Testis (tissue), 3 donors: ENCODE results near the gene CARHSP1. TPM values are rescaled to one million over a fixed set of nuclear protein-coding genes. Genes with fewer than 3 reads are reported as not detected.

ENCODE experiments used
- DNase-seq: peaks from one replicate; pipeline ENCODE4 v3.0.0-alpha.2; 2019
- H3K27ac ChIP-seq, 2 donors: fragments of 200-600 bp; sonication (generic); one replicate each; pipeline ENCODE4 v1.5.1; 2019
- H3K27me3 ChIP-seq: fragments of 200-600 bp; sonication (generic); one replicate; pipeline ENCODE4 v1.5.1; 2019
- H3K36me3 ChIP-seq: fragments of 200-600 bp; sonication (generic); one replicate; pipeline ENCODE4 v1.5.1; 2017; ENCODE audit warnings: low read depth; ENCODE audit errors: missing control alignments
- H3K4me1 ChIP-seq: fragments of 200-600 bp; sonication (generic); one replicate; pipeline ENCODE4 v1.5.1; 2019
- H3K4me3 ChIP-seq, 2 donors: fragments of 200-600 bp; sonication (generic); one replicate each; pipeline ENCODE4 v1.5.1; 2017 to 2019
- H3K9me3 ChIP-seq: fragments of 200-600 bp; sonication (generic); one replicate; pipeline ENCODE4 v1.5.1; 2017
- CTCF ChIP-seq, 3 experiments: fragments of 450-650 bp in 2 of 3; fragments of 200-600 bp in 1 of 3; sonication (generic) in 1 of 3; IDR thresholded peaks; one replicate each; pipeline ENCODE4 v1.5.1; 2016 to 2019; ENCODE audit warnings: antibody characterized with exemption in 3 of 3, mild to moderate bottlenecking in 2 of 3, moderate library complexity in 1 of 3
- POLR2A ChIP-seq: fragments of 450-650 bp; IDR thresholded peaks from one replicate; pipeline ENCODE4 v1.6.1; 2017; ENCODE audit warnings: antibody characterized with exemption, mild to moderate bottlenecking, moderate library complexity
- WGBS, 2 donors: methylation state at CpG; one replicate each; pipeline ENCODE4 v1.1.5; 2018; 5-methylcytosine and 5-hydroxymethylcytosine counted together
- intact Hi-C: fragments of 100-400 bp; cut with DNase I; formaldehyde crosslinking; loops from one replicate; pipeline ENCODE4 v1.15.1; 2023; ENCODE audit warnings: low total_unique reads
- polyA plus RNA-seq: library from polyadenylated mRNA; stranded (reverse); fragments of 350-450 nt; fragmentation: Illumina TruSeq; extraction: RNeasy Lipid Tissue Mini Kit (QIAGEN cat#74804); gene quantifications from one replicate; pipeline ENCODE4 v1.2.3, GENCODE V29; 2014; ENCODE audit warnings: low read depth, low replicate concordance; ENCODE audit not compliant: insufficient read depth
- total RNA-seq, 2 donors: library from RNA; depleted of rRNA; stranded (reverse); fragments of >200 nt; gene quantifications; one replicate each; pipeline ENCODE4 v1.2.3, GENCODE V29; 2016

CARHSP1 gene
- total and polyA plus RNA-seq, 3 donors from 2014 or later: 241 to 457 (median 437) TPM

DNA sequence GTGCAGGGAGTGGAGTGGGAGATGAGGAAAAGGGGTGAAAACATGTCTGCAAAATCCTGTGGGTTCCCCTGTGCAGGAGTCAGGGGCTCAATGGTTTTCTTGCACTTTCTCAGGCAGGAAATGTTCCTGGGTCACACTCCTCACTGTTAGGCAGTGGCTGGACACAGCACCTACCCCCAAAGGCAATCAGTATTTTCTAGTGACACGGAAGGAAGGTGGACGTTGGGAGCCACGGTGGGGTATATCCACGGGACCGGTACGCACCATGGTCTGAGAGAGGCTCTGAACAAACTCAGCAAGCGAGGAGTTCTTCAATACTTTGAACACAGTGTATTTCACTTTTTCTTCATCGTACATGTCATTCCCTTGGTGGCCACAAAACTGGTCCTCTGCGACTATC, 34.2 kb upstream of the CARHSP1 start:
- intact Hi-C loops: no loop called here
- Histone ChIP-seq H3K4me3 (no peak overlapping the region), H3K36me3 (no peaks in the 10 kb centered on the region), H3K27ac (no peak overlapping the region), H3K9me3 (no peaks in the 10 kb centered on the region), H3K27me3 (no peaks in the 10 kb centered on the region), H3K4me1 (no peaks in the 10 kb centered on the region)
- TF ChIP-seq CTCF (IDR thresholded peaks at IDR 0.05) (peak in 1 of 3 experiments; percentile 9), POLR2A (no peak)
- WGBS, 2 donors: 90 to 97% methylated on average over 9 of the region's 9 CpGs
- DNase-seq: no peak

GRCh38 chr16:8901320-8901861, 32.6 kb upstream of the CARHSP1 start:
- Histone ChIP-seq H3K36me3 (no peaks in the 10 kb centered on the region), H3K4me3 (no peak overlapping the region), H3K4me1 (no peaks in the 10 kb centered on the region), H3K27me3 (no peaks in the 10 kb centered on the region), H3K9me3 (no peaks in the 10 kb centered on the region), H3K27ac (no peak overlapping the region)
- no peak for DNase-seq
- TF ChIP-seq CTCF (IDR thresholded peaks at IDR 0.05) (no peak), POLR2A (no peak)
- intact Hi-C loops: no loop called here
- 80 to 87% methylated on average over 13 of the region's 13 CpGs for whole genome bisulfite sequencing, 2 donors

GRCh38 chr16:8900343-8900742, 31.5 kb upstream of the CARHSP1 start:
- DNase-seq: no peak
- no peak for TF ChIP-seq CTCF (IDR thresholded peaks at IDR 0.05)
- no peak for TF ChIP-seq POLR2A
- 62 to 67% methylated on average over 5 of the region's 5 CpGs for WGBS, 2 donors
- Histone ChIP-seq H3K36me3 (no peaks in the 10 kb centered on the region), H3K27me3 (no peaks in the 10 kb centered on the region), H3K4me3 (no peak overlapping the region), H3K27ac (no peak overlapping the region), H3K4me1 (no peaks in the 10 kb centered on the region), H3K9me3 (no peaks in the 10 kb centered on the region)
- intact Hi-C loops: no loop called here

GRCh38 chr16:8899709-8900317, 31.0 kb upstream of the CARHSP1 start:
- Histone ChIP-seq H3K4me1 (no peaks in the 10 kb centered on the region), H3K27ac (no peak overlapping the region), H3K9me3 (no peaks in the 10 kb centered on the region), H3K27me3 (no peaks in the 10 kb centered on the region), H3K4me3 (no peak overlapping the region), H3K36me3 (no peaks in the 10 kb centered on the region)
- DNase-seq: no peak
- TF ChIP-seq POLR2A: no peak
- TF ChIP-seq CTCF (IDR thresholded peaks at IDR 0.05): no peak
- intact Hi-C loops: no loop called here
- WGBS, 2 donors: 85 to 87% methylated on average over 9 of the region's 9 CpGs
